ENCODE results near the gene LRRC47. TPM values are rescaled to one million over a fixed set of nuclear protein-coding genes. Genes with fewer than 3 reads are reported as not detected.

Gene LRRC47
- total and polyA plus RNA-seq, 2 of the 8 experiments (the other 6 are each of a cell fraction or from before 2014, with no cell fraction given): 38.3 to 82.4 TPM

GRCh38 chr1:3733883-3734589 is 62.3 kb downstream of the LRRC47 start:
- H2BK12ac ChIP-seq (ENCODE audit: low read depth, low read length): no peak overlapping the region
- ChIA-PET POLR2A (ENCODE audit: partially characterized antibody) (interaction anchor here (0.6 to 2.6 kb wide), 11 partner anchors 10 to 1198 kb away, joined by 3 to 12 read pairs (median 4); no protein-coding TSS in a partner anchor), CTCF (ENCODE audit: partially characterized antibody) (interaction anchor here (1.1 to 3.6 kb wide), 4 partner anchors 10 to 143 kb away, joined by 3 to 17 read pairs (median 7); no protein-coding TSS in a partner anchor)
- peaks cover 0 to 19% (median 13%) of the 10 kb centered on the region in 4 experiments; a peak in 5 of 7 replicates for H3K4me1 ChIP-seq (replicated peaks in 1 of 4; ENCODE audit: control insufficient read depth in 3 of 4, insufficient read depth in 4 of 4, low read length in 3 of 4)
- H4K91ac ChIP-seq (replicated peaks; ENCODE audit: insufficient read length, low read length): no peak overlapping the region
- no peak for FAIRE-seq
- no peaks in the 10 kb centered on the region; the same call in 1 of the 2 replicates for H3K23me2 ChIP-seq (ENCODE audit: low read depth, low read length)
- H3K27me3 ChIP-seq (replicated peaks in 1 of 4; ENCODE audit: control insufficient read depth in 3 of 4, extremely low read depth in 1 of 4, insufficient read depth in 3 of 4, low read length in 3 of 4): no peaks in the 10 kb centered on the region; a peak in 3 of 7 replicates
- no peak overlapping the region for H3K4me3 ChIP-seq (ENCODE audit: extremely low read depth in 1 of 4, insufficient read depth in 2 of 4, low read depth in 3 of 4, low read length in 4 of 4)
- DNase-seq (ENCODE audit: low read depth in 1 of 2, low spot score in 2 of 2): no peak
- H2BK20ac ChIP-seq (ENCODE audit: low read length): no peak overlapping the region
- no peak overlapping the region for H3K4me2 ChIP-seq (ENCODE audit: insufficient read depth in 1 of 2, low read depth in 2 of 2, low read length in 2 of 2)
- H3K79me1 ChIP-seq (ENCODE audit: low read depth, low read length): no peaks in the 10 kb centered on the region; the same call in 1 of the 2 replicates
- no peak overlapping the region for H4K8ac ChIP-seq (ENCODE audit: extremely low read depth, insufficient read depth, low read length)
- no peak overlapping the region for H2BK15ac ChIP-seq (ENCODE audit: low read length)
- H4K20me1 ChIP-seq (replicated peaks in 1 of 2; ENCODE audit: control insufficient read depth in 1 of 2, insufficient read depth in 2 of 2, low read length in 2 of 2): peaks cover 0 to 9% of the 10 kb centered on the region in 2 experiments
- TF ChIP-seq POLR2A (IDR thresholded peaks at IDR 0.05; ENCODE audit: control extremely low read depth in 1 of 2, low read depth in 2 of 2, low read length in 2 of 2) (0 out of 3 replicates have a peak, but pooled peaks of 1 of the 2 experiments have one; percentile 22), TCF12 (IDR thresholded peaks at IDR 0.05; ENCODE audit: low read depth, low read length) (no peak)
- no peak overlapping the region for H2BK120ac ChIP-seq (replicated peaks; ENCODE audit: low read depth, low read length)
- H3K23ac ChIP-seq (ENCODE audit: insufficient read length): no peak overlapping the region
- no peaks in the 10 kb centered on the region for H3K9me3 ChIP-seq (ENCODE audit: insufficient read depth in 2 of 2, low read depth in 1 of 2, low read length in 1 of 2)
- no peak overlapping the region for H3K27ac ChIP-seq (ENCODE audit: low read depth, low read length)
- H2AK5ac ChIP-seq (ENCODE audit: low read depth, low read length): no peak overlapping the region
- H3K79me2 ChIP-seq (ENCODE audit: control insufficient read depth in 1 of 2, insufficient read depth in 2 of 2, low read length in 2 of 2): no peaks in the 10 kb centered on the region
- no peak overlapping the region for H3K18ac ChIP-seq (ENCODE audit: extremely low read depth, low read length)
- H2AFZ ChIP-seq (ENCODE audit: low read length): no peak overlapping the region
- no peak overlapping the region for H3K4ac ChIP-seq (replicated peaks; ENCODE audit: insufficient read length, low read depth, low read length)
- no peak overlapping the region for H3K9ac ChIP-seq (replicated peaks in 1 of 4; ENCODE audit: extremely low read depth in 1 of 4, low read depth in 3 of 4, low read length in 3 of 4)
- H3K14ac ChIP-seq (ENCODE audit: insufficient read length): no peak overlapping the region
- no peak overlapping the region for H4K5ac ChIP-seq (ENCODE audit: insufficient read length, low read depth, low read length)
- no peak overlapping the region for H2BK5ac ChIP-seq (ENCODE audit: low read depth, low read length)
- H3K56ac ChIP-seq (replicated peaks; ENCODE audit: insufficient read length, low read depth, low read length): no peak overlapping the region
- peaks cover 5 to 25% (median 19%) of the 10 kb centered on the region in 4 experiments; a peak in 7 of 8 replicates for H3K36me3 ChIP-seq (ENCODE audit: control insufficient read depth in 2 of 4, insufficient read depth in 4 of 4, low read length in 3 of 4)
- 91% methylated on average over 17 of the region's 17 CpGs; no CpG with 5 or more reads in 1 of the 2 experiments for WGBS, 2 experiments (ENCODE audit: extremely low coverage in 1 of 2, insufficient coverage in 1 of 2, insufficient read length in 1 of 2, insufficient replicate concordance in 2 of 2, low coverage in 1 of 2, low lambda C conversion rate in 2 of 2, missing lambda C conversion rate in 1 of 2)

Measured in H1 (cell line).